CD14-positive monocyte (primary cell): Measurements from ENCODE around the gene TMEM169. TPM values are rescaled to one million over a fixed set of nuclear protein-coding genes. Genes with fewer than 3 reads are reported as not detected.

Experiments used
- DNase-seq, 3 donors: peaks; one replicate each; pipeline ENCODE4 v3.0.0-alpha.2; 2011 to 2022
- H2AFZ ChIP-seq: 2 replicates; pipeline ENCODE4 v1.6.0; 2012; ENCODE audit warnings: mild to moderate bottlenecking, low read depth, low read length, inconsistent platforms; ENCODE audit not compliant: insufficient read depth, poor library complexity, severe bottlenecking
- H3K27ac ChIP-seq, 2 donors: 1 replicate in 1 of 2; 2 replicates in 1 of 2; pipeline ENCODE4 v1.5.1; 2012 to 2013; ENCODE audit warnings: low read length in 2 of 2, control low read depth in 1 of 2, inconsistent platforms in 1 of 2, low read depth in 1 of 2, mild to moderate bottlenecking in 1 of 2
- H3K27me3 ChIP-seq, 2 donors: one replicate each; pipeline versions ENCODE4 v1.6.0 to v1.6.1; 2011 to 2013; ENCODE audit warnings: low read length in 2 of 2; ENCODE audit not compliant: control insufficient read depth in 2 of 2, insufficient read depth in 2 of 2
- H3K36me3 ChIP-seq, 2 donors: replicated peaks in 1 of 2; 1 replicate in 1 of 2; 2 replicates in 1 of 2; pipeline versions ENCODE4 v1.5.1 to v1.6.1; 2012 to 2013; ENCODE audit warnings: low read length in 2 of 2, control low read depth in 1 of 2, inconsistent platforms in 1 of 2, mild to moderate bottlenecking in 1 of 2; ENCODE audit not compliant: insufficient read depth in 2 of 2, control insufficient read depth in 1 of 2
- H3K4me1 ChIP-seq, 2 donors: 1 replicate in 1 of 2; 2 replicates in 1 of 2; pipeline versions ENCODE4 v1.5.1 to v1.6.1; 2012 to 2013; ENCODE audit warnings: low read length in 2 of 2, control low read depth in 1 of 2, inconsistent platforms in 1 of 2, mild to moderate bottlenecking in 1 of 2, moderate library complexity in 1 of 2; ENCODE audit not compliant: insufficient read depth in 2 of 2, control insufficient read depth in 1 of 2
- H3K4me2 ChIP-seq: replicated peaks from 2 replicates; pipeline ENCODE3; 2012; ENCODE audit warnings: low read length, moderate library complexity, mild to moderate bottlenecking; ENCODE audit not compliant: poor library complexity, severe bottlenecking; ENCODE audit errors: extremely low read depth
- H3K4me3 ChIP-seq, 3 experiments: fragments of 200-600 bp in 1 of 3; sonication (generic) in 1 of 3; replicated peaks in 1 of 3; 1 replicate in 2 of 3; 2 replicates in 1 of 3; pipeline ENCODE4 v1.5.1; 2011 to 2013; ENCODE audit warnings: low read length in 3 of 3, mild to moderate bottlenecking in 3 of 3, control low read depth in 2 of 3, low read depth in 2 of 3, inconsistent platforms in 1 of 3, moderate library complexity in 1 of 3
- H3K79me2 ChIP-seq: 2 replicates; pipeline ENCODE4 v1.6.0; 2012; ENCODE audit warnings: mild to moderate bottlenecking, control low read depth, inconsistent platforms, low read length, moderate library complexity; ENCODE audit not compliant: insufficient read depth
- H3K9ac ChIP-seq: 2 replicates; pipeline ENCODE4 v1.6.0; 2017; ENCODE audit warnings: low read length, mild to moderate bottlenecking; ENCODE audit not compliant: insufficient read depth, poor library complexity, severe bottlenecking
- H3K9me3 ChIP-seq, 2 donors: replicated peaks in 1 of 2; 1 replicate in 1 of 2; 2 replicates in 1 of 2; pipeline versions ENCODE4 v1.5.1 to v1.6.1; 2012 to 2013; ENCODE audit warnings: low read length in 2 of 2, control low read depth in 1 of 2; ENCODE audit not compliant: control insufficient read depth in 1 of 2, insufficient read depth in 1 of 2
- H4K20me1 ChIP-seq: 2 replicates; pipeline ENCODE4 v1.6.0; 2012; ENCODE audit warnings: mild to moderate bottlenecking, low read length, control low read depth, moderate library complexity; ENCODE audit not compliant: insufficient read depth
- H3K27ac Mint-ChIP-seq, 7 donors: one replicate each; pipeline ENCODE4 v1.8.0; 2020; ENCODE audit warnings: mild to moderate bottlenecking in 7 of 7, mixed read lengths in 7 of 7, moderate library complexity in 6 of 7, inconsistent platforms in 2 of 7
- H3K27me3 Mint-ChIP-seq, 3 donors: one replicate each; pipeline ENCODE4 v1.8.0; 2021 to 2022; ENCODE audit warnings: low read depth in 3 of 3, mild to moderate bottlenecking in 3 of 3, mixed read lengths in 3 of 3, moderate library complexity in 3 of 3, inconsistent platforms in 1 of 3
- H3K36me3 Mint-ChIP-seq, 2 donors: one replicate each; pipeline ENCODE4 v1.8.0; 2020; ENCODE audit warnings: mixed read lengths in 2 of 2, inconsistent platforms in 1 of 2, mild to moderate bottlenecking in 1 of 2
- H3K4me1 Mint-ChIP-seq: one replicate; pipeline ENCODE4 v1.8.0; 2020; ENCODE audit warnings: mild to moderate bottlenecking, mixed read lengths
- H3K4me3 Mint-ChIP-seq, 2 donors: one replicate each; pipeline ENCODE4 v1.8.0; 2020; ENCODE audit warnings: mild to moderate bottlenecking in 2 of 2, mixed read lengths in 2 of 2, moderate library complexity in 1 of 2
- H3K9me3 Mint-ChIP-seq, 7 donors: one replicate each; pipeline ENCODE4 v1.8.0; 2020 to 2022; ENCODE audit warnings: mixed read lengths in 7 of 7, mild to moderate bottlenecking in 6 of 7, moderate library complexity in 6 of 7, inconsistent platforms in 2 of 7
- CTCF ChIP-seq: fragments of 200-600 bp; IDR thresholded peaks from one replicate; pipeline ENCODE4 v1.8.0; 2022; ENCODE audit warnings: antibody characterized with exemption, mild to moderate bottlenecking
- WGBS: methylation state at CpG from one replicate; pipeline ENCODE4 v1.1.5; 2013; ENCODE audit warnings: missing lambda C conversion rate; ENCODE audit not compliant: insufficient coverage; 5-methylcytosine and 5-hydroxymethylcytosine counted together
- intact Hi-C, 2 donors: fragments of 100-400 bp; cut with micrococcal nuclease; formaldehyde crosslinking; loops; one replicate each; pipeline versions ENCODE4 v1.15.0 to v1.15.1; 2023
- polyA plus RNA-seq, 3 donors: library from polyadenylated mRNA; depleted of rRNA in 1 of 3; unstranded in 2 of 3; stranded (reverse) in 1 of 3; fragments of 300-500 nt in 2 of 3; fragments of >200 nt in 1 of 3; fragmentation: Illumina TruSeq in 2 of 3; gene quantifications; 1 replicate in 2 of 3; 2 replicates in 1 of 3; pipeline ENCODE4 v1.2.3, GENCODE V29; 2012 to 2021

The TMEM169 gene
- polyA plus RNA-seq, 3 donors, result 0.24 to 0.92 (median 0.74) TPM

- no peak overlapping the region for H3K4me3 ChIP-seq
- H3K79me2 ChIP-seq, result peaks cover 42% of the 10 kb centered on the region
- intact Hi-C loops, result no loop called here
- no peak overlapping the region for H3K9ac ChIP-seq
- H3K4me2 ChIP-seq, result no peak overlapping the region
- Mint-ChIP-seq H3K27ac (peak overlapping the region in 1 of 7 donors; percentile 65), H3K4me3 (no peak overlapping the region), H3K36me3 (peaks cover 82 to 93% of the 10 kb centered on the region in 2 donors), H3K9me3 (no peaks in the 10 kb centered on the region), H3K27me3 (no peaks in the 10 kb centered on the region), H3K4me1 (peaks cover 2% of the 10 kb centered on the region)
- H3K4me1 ChIP-seq, result no peaks in the 10 kb centered on the region
- H3K36me3 ChIP-seq, result peaks cover 96 to 99% of the 10 kb centered on the region in 2 donors
- H2AFZ ChIP-seq, result no peak overlapping the region
- WGBS, result 100% methylated on average over 2 of the region's 3 CpGs
- no peaks in the 10 kb centered on the region for H3K9me3 ChIP-seq
- DNase-seq, result no peak
- H3K27ac ChIP-seq, result no peak overlapping the region
- no peaks in the 10 kb centered on the region for H3K27me3 ChIP-seq
- peaks cover 88% of the 10 kb centered on the region for H4K20me1 ChIP-seq
- TF ChIP-seq CTCF, result no peak
These were observed 49.6 kb downstream of the TMEM169 start for GRCh38 chr2:216131175-216131926.

GRCh38 chr2:216132585-216132984 is 50.9 kb downstream of the TMEM169 start:
- H2AFZ ChIP-seq, result no peak overlapping the region
- H3K27ac ChIP-seq, result peak overlapping the region in 1 of 2 donors; percentile 4
- no peak overlapping the region for H3K4me2 ChIP-seq
- H3K4me1 Mint-ChIP-seq, result no peaks in the 10 kb centered on the region
- H3K27me3 ChIP-seq, result no peaks in the 10 kb centered on the region
- no peaks in the 10 kb centered on the region for H3K9me3 ChIP-seq
- H3K27ac Mint-ChIP-seq, result peak overlapping the region in 2 of 7 donors; percentile 9 to 17
- peaks cover 96 to 99% of the 10 kb centered on the region in 2 donors for H3K36me3 ChIP-seq
- H3K79me2 ChIP-seq, result peaks cover 34% of the 10 kb centered on the region
- H3K4me3 Mint-ChIP-seq, result no peak overlapping the region
- no peak for TF ChIP-seq CTCF
- no peaks in the 10 kb centered on the region for H3K9me3 Mint-ChIP-seq
- intact Hi-C loops, result no loop called here
- H3K36me3 Mint-ChIP-seq, result peaks cover 83 to 93% of the 10 kb centered on the region in 2 donors
- no peaks in the 10 kb centered on the region for H3K4me1 ChIP-seq
- no peak overlapping the region for H3K9ac ChIP-seq
- peaks cover 86% of the 10 kb centered on the region for H4K20me1 ChIP-seq
- no peaks in the 10 kb centered on the region for H3K27me3 Mint-ChIP-seq
- no peak overlapping the region for H3K4me3 ChIP-seq
- no peak for DNase-seq
